Measurements from ENCODE around the gene NOBOX.

GRCh38 chr7:144399946-144400345, 3.5 kb downstream of the NOBOX start:
- TF ChIP-seq CTCF (IDR thresholded peaks at IDR 0.05) (no peak), POLR2A (IDR thresholded peaks at IDR 0.05) (no peak)

Data from tibial nerve (tissue), 3 donors.